HepG2 (cell line): ENCODE measurements around the gene GYPC. TPM values are rescaled to one million over a fixed set of nuclear protein-coding genes. Genes with fewer than 3 reads are reported as not detected.

ENCODE experiments used
- ATAC-seq: fragments of 200-7000 bp; cut with Tn5 transposase; 3 replicates; pipeline ENCODE4 v1.9.1; 2020; ENCODE audit warnings: mild to moderate bottlenecking, moderate library complexity
- Bru-seq: library from RNA; stranded (reverse); fragments of 400-500 nt; gene quantifications from one replicate; lab custom pipeline; 2021; lab: Mats Ljungman, UMichigan
- BruChase-seq, 2 experiments: library from RNA; stranded (reverse); fragments of 400-500 nt; gene quantifications; one replicate each; lab custom pipeline; 2021; lab: Mats Ljungman, UMichigan
- BruUV-seq: library from RNA; stranded (reverse); fragments of 400-500 nt; replicated peaks from 2 replicates; lab custom pipeline; 2021; lab: Mats Ljungman, UMichigan
- CTCF ChIA-PET: fragments of 300-600 bp; formaldehyde crosslinking; extraction: SDS; loops from one replicate; lab custom pipeline; 2021; ENCODE audit warnings: low total read pairs, inconsistent platforms, low intra/inter-chr PET ratio; lab: Yijun Ruan, JAX
- POLR2A ChIA-PET: fragments of 350-600 bp; sonication (Branson Sonifier 250); formaldehyde crosslinking; loops from one replicate; lab custom pipeline; 2020; ENCODE audit warnings: antibody characterized with exemption, inconsistent platforms; lab: Yijun Ruan, JAX
- DNase-seq: peaks from one replicate; pipeline ENCODE4 v3.0.0-alpha.2; 2015; ENCODE audit warnings: low spot score
- FAIRE-seq: peaks from 3 replicates; lab custom pipeline; 2011; peaks lifted over from hg19 to GRCh38; lab: Jason Lieb, UNC
- H2AFZ ChIP-seq: one replicate; pipeline ENCODE4 v1.6.1; 2011; ENCODE audit warnings: low read length, inconsistent platforms
- H3K27ac ChIP-seq: fragments of 300-600 bp; 3 replicates; pipeline ENCODE4 v1.8.0; 2011; ENCODE audit warnings: mixed run types, mild to moderate bottlenecking, mixed read lengths, low read length, inconsistent platforms; ENCODE audit not compliant: insufficient read depth; ENCODE audit errors: extremely low read length
- H3K27me3 ChIP-seq, 2 experiments: fragments of 200-600 bp in 1 of 2; 2 replicates in 1 of 2; 3 replicates in 1 of 2; pipeline versions ENCODE4 v1.6.0 to v1.8.0; 2011; ENCODE audit warnings: low read length in 2 of 2, mild to moderate bottlenecking in 2 of 2, moderate library complexity in 2 of 2, inconsistent platforms in 1 of 2; ENCODE audit not compliant: insufficient read depth in 2 of 2, control insufficient read depth in 1 of 2
- H3K36me3 ChIP-seq, 2 experiments: fragments of 200-600 bp in 1 of 2; replicated peaks in 1 of 2; 2 replicates in 1 of 2; 3 replicates in 1 of 2; pipeline versions ENCODE4 v1.5.1 to v1.8.0; 2011; ENCODE audit warnings: low read length in 2 of 2, inconsistent platforms in 1 of 2; ENCODE audit not compliant: insufficient read depth in 2 of 2, control insufficient read depth in 1 of 2
- H3K4me1 ChIP-seq: 2 replicates; pipeline ENCODE4 v1.5.1; 2012; ENCODE audit warnings: low read length, inconsistent platforms; ENCODE audit not compliant: insufficient read depth
- H3K4me2 ChIP-seq: 2 replicates; pipeline ENCODE4 v1.6.0; 2011; ENCODE audit warnings: low read depth, low read length, inconsistent platforms
- H3K4me3 ChIP-seq, 3 experiments: fragments of 200-600 bp in 1 of 3; sonication (generic), shearing (Covaris generic) in 1 of 3; replicated peaks in 1 of 3; 2 replicates each; pipeline ENCODE4 v1.5.1; 2011 to 2016; ENCODE audit warnings: low read length in 3 of 3, inconsistent platforms in 2 of 3, low read depth in 2 of 3, mild to moderate bottlenecking in 2 of 3, control low read depth in 1 of 3, mixed read lengths in 1 of 3; ENCODE audit not compliant: insufficient read depth in 1 of 3
- H3K79me2 ChIP-seq: one replicate; pipeline ENCODE4 v1.6.1; 2011; ENCODE audit warnings: low read length, inconsistent platforms; ENCODE audit not compliant: insufficient read depth
- H3K9ac ChIP-seq: 2 replicates; pipeline ENCODE4 v1.6.0; 2011; ENCODE audit warnings: mild to moderate bottlenecking, low read depth, low read length, inconsistent platforms; ENCODE audit not compliant: insufficient read depth
- H3K9me3 ChIP-seq: 2 replicates; pipeline ENCODE4 v1.5.1; 2012; ENCODE audit warnings: mild to moderate bottlenecking, low read length
- H4K20me1 ChIP-seq: 2 replicates; pipeline ENCODE4 v1.6.0; 2011; ENCODE audit warnings: inconsistent platforms, mild to moderate bottlenecking, low read length, moderate library complexity; ENCODE audit not compliant: insufficient read depth
- CEBPB ChIP-seq: IDR thresholded peaks from 2 replicates; pipeline ENCODE4 v1.6.1; 2011; ENCODE audit warnings: low read depth, low read length, improper control_type of control experiment, borderline replicate concordance
- CEBPG ChIP-seq: IDR thresholded peaks from 2 replicates; pipeline ENCODE4 v1.6.1; 2016
- HOMEZ ChIP-seq: IDR thresholded peaks from 2 replicates; pipeline ENCODE4 v1.6.1; 2016; ENCODE audit warnings: low read depth
- NR0B2 ChIP-seq: sonication (generic); formaldehyde crosslinking; IDR thresholded peaks from 2 replicates; pipeline ENCODE4 v1.4.0; 2020; ENCODE audit warnings: mild to moderate bottlenecking, missing genetic modification reagents
- ZSCAN21 ChIP-seq: sonication (generic); formaldehyde crosslinking; IDR thresholded peaks from 2 replicates; pipeline ENCODE4 v1.8.0; 2022; ENCODE audit warnings: mild to moderate bottlenecking, missing genetic modification reagents, moderate library complexity, borderline replicate concordance
- WGBS: methylation state at CpG from one replicate; pipeline ENCODE4 v1.1.6; 2017; ENCODE audit warnings: low lambda C conversion rate; 5-methylcytosine and 5-hydroxymethylcytosine counted together
- in situ Hi-C: cut with HindIII; loops from 2 replicates; pipeline ENCODE4 v1.10.0; 2017; ENCODE audit warnings: low pct_unique_long_range_greater_than_20kb; ENCODE audit not compliant: extremely low pct_ligation_motif_present
- intact Hi-C: fragments of 100-400 bp; cut with micrococcal nuclease; formaldehyde crosslinking; loops from one replicate; pipeline ENCODE4 v1.10.0; 2022; ENCODE audit not compliant: unreplicated experiment
- long read RNA-seq, 2 experiments: library from RNA in 1 of 2; library from polyadenylated mRNA in 1 of 2; stranded (forward) in 1 of 2; unstranded in 1 of 2; transcript quantifications; one replicate each; pipeline ENCODE4 v2.0.0, GENCODE V29; 2019 to 2022
- polyA minus RNA-seq, 3 experiments: library from RNA; depleted of rRNA, polyadenylated mRNA; stranded (reverse); fragments of >200 nt; gene quantifications; 2 replicates each; pipeline ENCODE4 v1.2.3, GENCODE V29; 2011; ENCODE audit warnings: low replicate concordance in 1 of 3
- polyA plus RNA-seq, 8 experiments: library from polyadenylated mRNA; depleted of rRNA in 3 of 8; stranded (reverse) in 7 of 8; unstranded in 1 of 8; fragments of >200 nt; fragmentation: Illumina TruSeq in 4 of 8; extraction: Trizol in 4 of 8; gene quantifications; 2 replicates each; pipeline versions ENCODE4 v1.2.1 to v1.2.3, GENCODE V29; 2011 to 2016; ENCODE audit warnings: low read depth in 4 of 8, missing spikeins in 1 of 8, mixed read lengths in 1 of 8; ENCODE audit not compliant: insufficient read depth in 1 of 8
- total RNA-seq, 5 experiments: library from RNA; depleted of rRNA; stranded (reverse); fragments of >200 nt; fragmentation: Illumina TruSeq; extraction: Trizol; gene quantifications; 2 replicates each; pipeline ENCODE4 v1.2.3, GENCODE V29; 2016; ENCODE audit warnings: low read depth in 1 of 5

Gene GYPC, protein sequence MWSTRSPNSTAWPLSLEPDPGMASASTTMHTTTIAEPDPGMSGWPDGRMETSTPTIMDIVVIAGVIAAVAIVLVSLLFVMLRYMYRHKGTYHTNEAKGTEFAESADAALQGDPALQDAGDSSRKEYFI
- total RNA-seq (2016; rRNA removed; fragmentation: Illumina TruSeq; extraction: Trizol) (not detected in 2 replicates), polyA plus RNA-seq (2011; rRNA removed) (0.09 TPM in 1 of 2 replicates, not detected in the other), polyA minus RNA-seq (2011; rRNA and poly(A)+ RNA removed; ENCODE audit: low replicate concordance) (1.8 and 3.2 TPM in 2 replicates), Bru-seq, nascent RNA (percentile 5 among the genes with signal in this experiment), BruChase-seq, experiment 1, labeled RNA remaining after a 6-hour chase (percentile 3 among the genes with signal in this experiment), BruChase-seq, experiment 2, labeled RNA remaining after a 2-hour chase (percentile 7 among the genes with signal in this experiment)
- not detected in 2 replicates for total RNA-seq (2016; cell fraction: cytosol; rRNA removed; fragmentation: Illumina TruSeq; extraction: Trizol; ENCODE audit: low read depth)
- not detected in 2 replicates for total RNA-seq (2016; cell fraction: insoluble cytoplasmic fraction; rRNA removed; fragmentation: Illumina TruSeq; extraction: Trizol)
- not detected in 2 replicates for total RNA-seq (2016; cell fraction: membrane; rRNA removed; fragmentation: Illumina TruSeq; extraction: Trizol)
- total RNA-seq (2016; cell fraction: nucleus; rRNA removed; fragmentation: Illumina TruSeq; extraction: Trizol): not detected in 2 replicates
- not detected in 2 replicates for polyA plus RNA-seq (2011; cell fraction: cytosol; rRNA removed)
- not detected in 2 replicates for polyA plus RNA-seq (2011; cell fraction: nucleus; rRNA removed)
- not detected in 2 replicates for polyA plus RNA-seq (2012)
- not detected in 2 replicates for polyA plus RNA-seq (2016; cell fraction: cytosol; fragmentation: Illumina TruSeq; extraction: Trizol; ENCODE audit: low read depth)
- polyA plus RNA-seq (2016; cell fraction: insoluble cytoplasmic fraction; fragmentation: Illumina TruSeq; extraction: Trizol; ENCODE audit: low read depth): not detected in 2 replicates
- not detected in 2 replicates for polyA plus RNA-seq (2016; cell fraction: membrane; fragmentation: Illumina TruSeq; extraction: Trizol; ENCODE audit: low read depth)
- polyA plus RNA-seq (2016; cell fraction: nucleus; fragmentation: Illumina TruSeq; extraction: Trizol; ENCODE audit: insufficient read depth, low read depth): not detected in 2 replicates
- not detected in 2 replicates for polyA minus RNA-seq (2011; cell fraction: cytosol; rRNA and poly(A)+ RNA removed)
- polyA minus RNA-seq (2011; cell fraction: nucleus; rRNA and poly(A)+ RNA removed): not detected in 2 replicates
- long read RNA-seq, experiment 1: 0 reads
- long read RNA-seq, experiment 2: 0 reads

- no peaks in the 10 kb centered on the region for H3K4me1 ChIP-seq
- peaks cover 6 to 58% of the 10 kb centered on the region in 2 experiments for H3K27me3 ChIP-seq
- H3K9me3 ChIP-seq: no peaks in the 10 kb centered on the region
- H4K20me1 ChIP-seq: no peaks in the 10 kb centered on the region
- FAIRE-seq (no peak), DNase-seq (no peak), ATAC-seq (peak; percentile 70)
- in situ Hi-C loops: no loop called here
- ChIA-PET CTCF (no interaction called here), POLR2A (no interaction called here)
- 19% methylated on average over 29 of the region's 51 CpGs for WGBS
- TF ChIP-seq CEBPG (no peak), NR0B2 (0 out of 2 replicates have a peak, but pooled peaks have one; percentile 23), HOMEZ (CRISPR knock-in tag) (no peak), ZSCAN21 (CRISPR knock-in tag) (no peak), CEBPB (peak; percentile 40; the same call in 1 of the 2 replicates)
- intact Hi-C loops: no loop called here
- H2AFZ ChIP-seq: no peak within 1 kb of the TSS
- no peak within 1 kb of the TSS for H3K9ac ChIP-seq
- peak within 1 kb of the TSS in 1 of 3 experiments; percentile 12; a peak in 1 of 6 replicates for H3K4me3 ChIP-seq
- BruUV-seq: no TSS peak
- H3K27ac ChIP-seq: no peak within 1 kb of the TSS
- H3K79me2 ChIP-seq: no peaks in the 10 kb centered on the region
- H3K4me2 ChIP-seq: peak within 1 kb of the TSS; percentile 10; the same call in 1 of the 2 replicates
- H3K36me3 ChIP-seq: no peaks in the 10 kb centered on the region
Observed at GRCh38 chr2:126655500-126656430, at the start of gene GYPC. Gene GYPC, plus strand, starts transcription at chr2:126656158. Its CDS starts 106 bp downstream, at chr2:126656264.
